Neuronal stem cell (in vitro differentiated cells): ENCODE data around the gene FBXO8.

ENCODE experiments used
- DNase-seq: peaks from one replicate; pipeline ENCODE4 v3.0.0-alpha.2; 2013; ENCODE audit warnings: low spot score
- H2AFZ ChIP-seq: one replicate; pipeline ENCODE4 v1.6.1; 2013; ENCODE audit warnings: mild to moderate bottlenecking, low read length, inconsistent platforms
- H2AK5ac ChIP-seq: 2 replicates; pipeline ENCODE4 v1.6.1; 2013; ENCODE audit warnings: low read depth, mild to moderate bottlenecking, inconsistent platforms, low read length, moderate library complexity, mixed read lengths
- H2BK120ac ChIP-seq: 2 replicates; pipeline ENCODE4 v1.6.1; 2013; ENCODE audit warnings: low read depth, mild to moderate bottlenecking, inconsistent platforms, low read length, moderate library complexity, mixed read lengths
- H2BK12ac ChIP-seq: one replicate; pipeline ENCODE4 v1.6.1; 2013; ENCODE audit warnings: low read length, inconsistent platforms
- H2BK15ac ChIP-seq: 2 replicates; pipeline ENCODE4 v1.6.1; 2013; ENCODE audit warnings: mild to moderate bottlenecking, low read length, inconsistent platforms, mixed read lengths
- H2BK5ac ChIP-seq: one replicate; pipeline ENCODE4 v1.6.1; 2013; ENCODE audit warnings: inconsistent platforms, mild to moderate bottlenecking, low read length, moderate library complexity
- H3K14ac ChIP-seq: one replicate; pipeline ENCODE4 v1.6.1; 2013; ENCODE audit warnings: low read length, inconsistent platforms
- H3K18ac ChIP-seq: 2 replicates; pipeline ENCODE4 v1.6.1; 2013; ENCODE audit warnings: low read length, inconsistent platforms
- H3K23ac ChIP-seq: 2 replicates; pipeline ENCODE4 v1.6.1; 2013; ENCODE audit warnings: low read depth, mild to moderate bottlenecking, mixed read lengths, low read length, inconsistent platforms; ENCODE audit not compliant: poor library complexity
- H3K27ac ChIP-seq: replicated peaks from 3 replicates; pipeline ENCODE4 v1.5.1; 2013; ENCODE audit warnings: low read length, inconsistent platforms
- H3K27me3 ChIP-seq, 3 experiments: 2 replicates each; pipeline ENCODE4 v1.6.1; 2013; ENCODE audit warnings: low read length in 3 of 3, mild to moderate bottlenecking in 2 of 3, inconsistent platforms in 1 of 3, low read depth in 1 of 3, mixed read lengths in 1 of 3, moderate library complexity in 1 of 3; ENCODE audit not compliant: control insufficient read depth in 3 of 3, insufficient read depth in 3 of 3
- H3K36me3 ChIP-seq, 2 donors: replicated peaks in 1 of 2; 2 replicates each; pipeline ENCODE4 v1.6.1; 2013; ENCODE audit warnings: low read length in 2 of 2; ENCODE audit not compliant: control insufficient read depth in 2 of 2, insufficient read depth in 2 of 2
- H3K4ac ChIP-seq: 2 replicates; pipeline ENCODE4 v1.6.1; 2013; ENCODE audit warnings: inconsistent platforms, mild to moderate bottlenecking, low read length, moderate library complexity
- H3K4me1 ChIP-seq, 2 donors: 1 replicate in 1 of 2; 2 replicates in 1 of 2; pipeline ENCODE4 v1.6.1; 2013; ENCODE audit warnings: low read length in 2 of 2, low read depth in 1 of 2; ENCODE audit not compliant: control insufficient read depth in 2 of 2, insufficient read depth in 1 of 2
- H3K4me2 ChIP-seq: one replicate; pipeline ENCODE4 v1.6.1; 2013; ENCODE audit warnings: mild to moderate bottlenecking, low read length, inconsistent platforms; ENCODE audit not compliant: insufficient read depth, poor library complexity, severe bottlenecking
- H3K4me3 ChIP-seq, 2 donors: 2 replicates each; pipeline ENCODE4 v1.5.1; 2013; ENCODE audit warnings: low read length in 2 of 2, mild to moderate bottlenecking in 2 of 2, inconsistent platforms in 1 of 2, moderate library complexity in 1 of 2
- H3K79me1 ChIP-seq: one replicate; pipeline ENCODE4 v1.6.1; 2013; ENCODE audit warnings: low read depth, mild to moderate bottlenecking, inconsistent platforms, low read length, moderate library complexity
- H3K9ac ChIP-seq: one replicate; pipeline ENCODE4 v1.6.1; 2013; ENCODE audit warnings: mild to moderate bottlenecking, low read depth, low read length, inconsistent platforms; ENCODE audit not compliant: poor library complexity
- H3K9me3 ChIP-seq, 2 donors: replicated peaks in 1 of 2; 2 replicates each; pipeline versions ENCODE3 to v1.6.1; 2013; ENCODE audit warnings: low read length in 2 of 2, mild to moderate bottlenecking in 2 of 2, inconsistent platforms in 1 of 2, low read depth in 1 of 2, mixed read lengths in 1 of 2, moderate library complexity in 1 of 2; ENCODE audit not compliant: control insufficient read depth in 2 of 2, insufficient read depth in 1 of 2
- H4K8ac ChIP-seq: one replicate; pipeline ENCODE4 v1.6.1; 2013; ENCODE audit warnings: low read depth, mild to moderate bottlenecking, inconsistent platforms, low read length, moderate library complexity
- H4K91ac ChIP-seq: one replicate; pipeline ENCODE4 v1.6.1; 2013; ENCODE audit warnings: low read length, low read depth, mild to moderate bottlenecking, inconsistent platforms; ENCODE audit not compliant: poor library complexity
- WGBS, 2 donors: extraction: QIAGEN DNeasy Blood & Tissue Kit; methylation state at CpG; one replicate each; pipeline ENCODE4 v1.1.7; 2013; ENCODE audit warnings: missing lambda C conversion rate in 2 of 2, mixed read lengths in 1 of 2; ENCODE audit not compliant: insufficient read length in 2 of 2, insufficient replicate concordance in 1 of 2; ENCODE audit errors: extremely low coverage in 2 of 2; 5-methylcytosine and 5-hydroxymethylcytosine counted together

Gene FBXO8

DNA sequence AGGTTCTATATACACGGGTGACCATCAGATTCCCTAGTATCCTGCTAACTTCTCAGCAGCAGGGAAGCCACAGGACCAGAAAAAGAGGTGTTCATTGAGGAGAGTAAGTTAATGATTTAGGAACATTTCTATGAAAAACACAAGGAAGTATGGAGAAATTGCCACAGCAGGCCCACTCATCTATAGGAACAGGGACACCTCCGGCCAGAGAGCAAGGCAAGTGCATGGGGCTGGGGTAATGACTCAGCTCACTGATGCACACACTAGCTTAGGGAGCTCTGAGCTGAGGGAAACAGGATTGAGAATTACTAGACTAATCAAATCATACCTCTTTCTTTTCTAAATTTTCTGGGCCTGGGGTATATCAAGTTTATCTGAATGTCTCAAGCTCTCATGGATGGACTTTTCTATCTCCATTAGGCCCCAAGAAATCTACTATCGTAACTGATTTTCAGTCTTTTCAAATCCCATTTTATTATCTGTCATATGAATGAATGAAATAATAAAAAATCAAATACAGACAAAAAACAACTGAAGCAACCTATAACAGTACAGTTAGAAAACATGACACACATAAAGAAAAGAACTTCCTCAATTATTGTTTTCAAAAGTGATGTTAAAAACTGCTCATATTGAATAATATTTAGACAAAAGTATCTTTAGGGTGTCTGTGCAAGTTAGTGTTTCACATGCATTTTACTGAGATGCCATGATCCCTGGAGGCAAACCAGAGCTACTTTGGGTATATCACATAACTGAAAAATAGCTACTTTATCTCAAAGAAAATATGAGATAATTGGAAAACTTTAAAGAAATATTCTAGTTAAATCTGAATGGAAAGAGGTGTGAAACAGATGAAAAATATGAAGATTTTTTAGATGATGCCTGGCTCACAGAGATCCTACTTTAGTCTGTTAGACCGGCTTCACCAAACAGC, 89.8 kb downstream of the FBXO8 start:
- H2BK120ac ChIP-seq, result no peak overlapping the region
- no peak overlapping the region for H4K8ac ChIP-seq
- H3K36me3 ChIP-seq, result no peaks in the 10 kb centered on the region
- H3K4ac ChIP-seq, result no peak overlapping the region
- H2BK5ac ChIP-seq, result no peak overlapping the region
- no peak overlapping the region for H3K4me3 ChIP-seq
- no CpG with 5 or more reads among the region's 4 CpGs for WGBS, 2 donors
- no peak overlapping the region for H2AK5ac ChIP-seq
- no peak overlapping the region for H3K14ac ChIP-seq
- H3K9me3 ChIP-seq, result no peaks in the 10 kb centered on the region
- no peak overlapping the region for H2BK15ac ChIP-seq
- H3K18ac ChIP-seq, result no peak overlapping the region
- no peak overlapping the region for H2BK12ac ChIP-seq
- H2AFZ ChIP-seq, result no peak overlapping the region
- H3K79me1 ChIP-seq, result no peaks in the 10 kb centered on the region
- DNase-seq, result no peak
- H3K27ac ChIP-seq, result no peak overlapping the region
- H3K27me3 ChIP-seq, result peaks cover 0 to 24% (median 0%) of the 10 kb centered on the region in 3 experiments
- no peaks in the 10 kb centered on the region for H3K4me1 ChIP-seq
- no peak overlapping the region for H3K23ac ChIP-seq
- H3K9ac ChIP-seq, result no peak overlapping the region
- no peak overlapping the region for H4K91ac ChIP-seq
- no peak overlapping the region for H3K4me2 ChIP-seq

DNA sequence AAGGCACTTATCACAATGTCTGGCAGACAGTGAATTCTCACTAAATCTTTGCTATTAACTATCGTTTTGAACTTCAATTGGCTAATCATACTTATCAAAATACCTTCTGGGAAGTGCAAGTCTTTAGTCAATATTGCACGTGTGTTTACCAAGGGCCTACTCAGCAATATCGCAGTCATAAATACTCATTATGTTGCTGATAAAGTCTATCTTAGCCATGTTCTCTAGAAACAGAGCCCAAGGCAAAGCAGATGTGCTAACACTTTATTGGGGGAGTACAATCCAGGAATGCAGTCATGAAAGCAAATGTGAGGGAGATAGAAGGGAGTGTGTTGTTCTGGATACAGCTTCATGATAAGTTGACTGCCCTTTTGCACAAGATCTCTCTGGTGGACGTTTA, 90.5 kb downstream of the FBXO8 start:
- Histone ChIP-seq H2BK5ac (no peak overlapping the region), H3K27me3 (peaks cover 0 to 21% (median 0%) of the 10 kb centered on the region in 3 experiments), H3K23ac (no peak overlapping the region), H3K4me1 (no peaks in the 10 kb centered on the region), H2AFZ (no peak overlapping the region), H3K9me3 (no peaks in the 10 kb centered on the region), H3K4ac (no peak overlapping the region), H3K79me1 (no peaks in the 10 kb centered on the region), H3K14ac (no peak overlapping the region), H2BK15ac (no peak overlapping the region), H4K91ac (no peak overlapping the region), H3K9ac (no peak overlapping the region), H3K4me2 (no peak overlapping the region), H4K8ac (no peak overlapping the region), H2BK12ac (no peak overlapping the region), H2BK120ac (no peak overlapping the region), H3K36me3 (no peaks in the 10 kb centered on the region), H3K4me3 (no peak overlapping the region), H3K27ac (no peak overlapping the region), H3K18ac (no peak overlapping the region), H2AK5ac (no peak overlapping the region)
- WGBS, 2 donors, result no CpG with 5 or more reads among the region's 4 CpGs
- no peak for DNase-seq

DNA sequence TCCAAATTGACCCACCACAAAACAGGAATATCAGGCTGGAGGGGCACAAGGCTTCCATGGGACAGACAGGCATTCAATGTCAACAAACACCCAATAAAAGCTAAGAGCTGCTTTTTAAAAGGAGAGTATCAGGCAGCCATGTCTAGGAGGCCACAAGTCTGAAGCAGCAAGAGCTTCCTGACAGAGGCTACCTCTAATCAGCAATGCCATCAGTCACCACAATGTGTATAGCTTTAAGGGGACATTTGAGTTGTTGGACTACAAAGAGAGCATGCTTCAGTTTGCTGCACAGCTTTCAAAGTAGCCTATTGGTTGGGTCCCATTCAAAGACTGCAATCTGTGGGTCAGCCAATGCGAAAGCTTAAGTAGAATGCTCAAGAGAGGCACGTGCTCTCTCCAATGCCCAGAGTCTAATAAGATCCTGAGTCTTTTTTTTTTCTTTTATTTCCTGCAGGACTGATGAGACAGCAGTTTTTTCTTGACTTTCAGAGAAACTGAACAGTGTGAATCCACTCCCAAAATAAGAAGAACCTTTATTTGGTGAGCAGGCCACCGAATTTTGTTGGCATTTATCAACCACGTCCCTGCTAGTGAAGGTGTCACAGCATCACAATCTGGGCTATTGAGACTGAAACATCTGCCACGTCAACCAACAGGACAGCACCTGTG, 92.5 kb downstream of the FBXO8 start:
- H3K79me1 ChIP-seq, result no peaks in the 10 kb centered on the region
- DNase-seq, result no peak
- no peak overlapping the region for H3K18ac ChIP-seq
- no peak overlapping the region for H2BK12ac ChIP-seq
- no peaks in the 10 kb centered on the region for H3K36me3 ChIP-seq
- H2AFZ ChIP-seq, result no peak overlapping the region
- no peak overlapping the region for H3K23ac ChIP-seq
- no peaks in the 10 kb centered on the region for H3K9me3 ChIP-seq
- H3K27ac ChIP-seq, result no peak overlapping the region
- no peak overlapping the region for H3K14ac ChIP-seq
- H4K8ac ChIP-seq, result no peak overlapping the region
- no peak overlapping the region for H2AK5ac ChIP-seq
- H3K27me3 ChIP-seq, result peaks cover 0 to 15% (median 0%) of the 10 kb centered on the region in 3 experiments
- no peak overlapping the region for H2BK5ac ChIP-seq
- H3K4me3 ChIP-seq, result no peak overlapping the region
- H3K4me1 ChIP-seq, result no peaks in the 10 kb centered on the region
- H3K9ac ChIP-seq, result no peak overlapping the region
- H4K91ac ChIP-seq, result no peak overlapping the region
- WGBS, 2 donors, result no CpG with 5 or more reads among the region's 5 CpGs
- no peak overlapping the region for H2BK120ac ChIP-seq
- no peak overlapping the region for H3K4ac ChIP-seq
- no peak overlapping the region for H3K4me2 ChIP-seq
- no peak overlapping the region for H2BK15ac ChIP-seq

GRCh38 chr4:174189392-174190015, 94.0 kb downstream of the FBXO8 start:
- DNase-seq, result no peak
- Histone ChIP-seq H4K8ac (no peak overlapping the region), H2AK5ac (no peak overlapping the region), H3K4ac (no peak overlapping the region), H2BK120ac (no peak overlapping the region), H4K91ac (no peak overlapping the region), H3K36me3 (no peaks in the 10 kb centered on the region), H3K4me3 (no peak overlapping the region), H3K27me3 (peaks cover 0 to 12% (median 0%) of the 10 kb centered on the region in 3 experiments), H3K14ac (no peak overlapping the region), H3K4me1 (no peaks in the 10 kb centered on the region), H3K79me1 (no peaks in the 10 kb centered on the region), H2BK12ac (no peak overlapping the region), H2AFZ (no peak overlapping the region), H3K9me3 (no peaks in the 10 kb centered on the region), H3K4me2 (no peak overlapping the region), H3K18ac (no peak overlapping the region), H3K27ac (no peak overlapping the region), H3K9ac (no peak overlapping the region), H3K23ac (no peak overlapping the region), H2BK5ac (no peak overlapping the region), H2BK15ac (no peak overlapping the region)
- WGBS, 2 donors, result no CpG with 5 or more reads among the region's 5 CpGs
